ENCODE results near the gene CCDC117.
A peak's percentile ranks its signal among the peaks of the same experiment; 100 is the strongest.

Gene CCDC117

DNA sequence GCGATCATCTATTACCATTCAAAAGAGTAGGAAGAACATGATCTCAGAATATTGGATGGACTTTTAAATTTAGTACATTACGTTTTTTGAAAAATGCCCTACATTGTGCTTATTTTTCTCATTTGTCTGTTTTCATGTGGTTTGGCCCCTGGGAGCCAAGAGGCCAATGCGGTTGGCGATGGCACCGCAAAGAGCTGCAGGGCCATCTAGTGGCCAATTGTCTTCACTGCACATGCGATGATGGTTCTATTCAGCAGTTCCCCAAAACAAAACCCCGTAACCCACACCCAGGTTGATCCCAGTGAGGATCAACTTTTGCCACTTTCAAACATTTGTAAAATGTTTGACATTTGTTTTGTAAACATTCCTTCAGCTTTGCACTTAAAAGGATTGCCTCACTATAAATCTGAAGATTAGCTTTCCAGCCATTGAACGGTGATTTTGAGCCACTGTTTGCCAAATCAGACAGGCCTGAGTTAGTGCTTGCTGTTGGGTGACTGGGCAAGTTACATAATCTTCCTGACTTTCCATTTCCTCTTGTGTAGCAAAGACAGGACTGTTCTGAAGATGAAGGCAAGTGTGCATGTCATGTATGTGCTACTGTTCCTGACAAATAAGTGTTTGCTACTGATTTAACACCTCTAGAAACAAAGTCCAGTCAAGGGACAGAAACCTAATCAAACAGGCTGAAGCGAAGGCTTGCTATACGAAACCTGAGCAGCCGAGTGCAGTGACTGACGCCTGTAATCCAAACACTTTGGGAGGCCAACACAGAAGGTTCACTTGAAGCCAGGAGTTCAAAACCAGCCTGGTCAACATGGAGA is 57.1 kb downstream of the CCDC117 start:
- peak; percentile 47 to 49 for DNase-seq (ENCODE audit: low read depth in 2 of 2)

DNA sequence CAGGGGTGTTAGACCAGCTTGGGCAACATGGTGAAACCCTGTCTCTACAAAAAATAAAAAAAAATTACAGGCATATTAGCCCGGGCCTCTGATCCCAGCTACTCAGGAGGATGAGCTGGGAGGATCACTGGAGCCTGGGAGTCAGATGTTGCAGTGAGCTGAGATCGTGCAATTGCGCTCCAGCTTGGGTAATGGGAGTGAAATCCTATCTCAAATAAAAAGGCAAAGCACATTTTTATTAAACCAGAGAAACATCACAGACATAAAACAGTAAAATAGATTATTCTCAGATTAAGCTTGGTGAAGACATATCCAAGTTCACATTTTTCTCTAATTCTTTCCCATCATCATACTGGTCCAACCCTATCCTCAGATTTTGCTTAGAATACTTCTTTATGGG is 57.9 kb downstream of the CCDC117 start:
- DNase-seq (ENCODE audit: low read depth in 2 of 2), result no peak

DNA sequence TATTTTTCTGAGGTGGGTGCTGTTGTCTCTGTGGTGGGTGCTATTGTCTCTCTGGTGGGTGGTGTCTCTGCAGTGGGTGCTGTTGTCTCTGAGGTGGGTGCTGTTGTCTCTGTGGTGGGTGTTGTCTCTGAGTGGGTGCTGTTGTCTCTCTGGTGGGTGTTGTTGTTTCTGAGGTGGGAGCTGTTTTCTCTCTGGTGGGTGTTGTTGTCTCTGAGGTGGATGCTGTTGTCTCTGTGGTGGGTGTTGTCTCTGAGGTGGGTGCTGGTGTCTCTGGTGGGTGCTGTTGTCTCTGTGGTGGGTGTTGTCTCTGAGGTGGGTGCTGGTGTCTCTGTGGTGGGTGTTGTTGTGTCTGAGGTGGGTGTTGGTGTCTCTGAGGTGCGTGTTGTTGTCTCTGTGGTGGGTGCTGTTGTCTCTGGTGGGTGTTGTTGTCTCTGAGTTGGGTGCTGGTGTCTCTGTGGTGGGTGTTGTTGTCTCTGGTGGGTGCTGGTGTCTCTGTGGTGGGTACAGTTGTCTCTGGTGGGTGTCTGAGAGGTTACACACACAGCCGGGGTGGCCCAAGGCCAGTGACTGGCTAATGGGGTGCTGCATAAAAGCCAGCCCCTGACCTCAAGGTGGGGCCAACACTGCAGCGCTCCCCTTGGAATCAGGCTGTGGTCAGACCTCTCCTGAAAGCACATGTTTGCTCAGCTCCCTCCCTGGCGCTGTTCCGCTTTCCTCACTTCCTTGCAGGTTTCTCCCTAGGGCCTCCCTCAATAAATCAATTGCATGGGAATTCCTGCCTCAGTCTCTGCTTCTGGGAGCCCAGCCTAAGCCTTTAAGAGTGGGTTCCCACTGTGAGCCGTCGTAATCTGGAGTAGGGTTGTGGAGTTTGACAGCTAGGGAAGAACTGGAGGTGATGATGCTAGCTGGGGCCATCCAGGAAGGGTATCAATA is 58.9 kb downstream of the CCDC117 start:
- no peak for DNase-seq (ENCODE audit: low read depth in 2 of 2)

DNA sequence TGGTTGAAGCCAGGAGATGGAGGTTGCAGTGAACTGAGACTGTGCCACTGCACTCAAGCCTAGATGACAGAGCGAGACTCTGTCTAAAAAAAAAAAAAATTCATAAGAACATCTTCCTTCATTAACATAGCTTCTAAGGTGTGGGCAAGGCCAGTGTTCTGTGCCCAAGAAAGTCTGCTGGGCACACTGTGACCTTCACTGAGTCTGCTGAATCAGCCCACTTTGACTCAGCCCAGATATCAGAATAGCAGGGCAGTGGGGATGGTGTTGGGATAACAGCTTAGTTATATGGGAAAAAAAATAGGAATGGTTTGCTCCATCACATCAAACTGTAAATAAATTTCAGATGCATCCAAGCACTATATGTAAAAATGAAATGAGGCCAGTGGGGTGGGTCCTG is 60.2 kb downstream of the CCDC117 start:
- no peak for DNase-seq (ENCODE audit: low read depth in 2 of 2)

DNA sequence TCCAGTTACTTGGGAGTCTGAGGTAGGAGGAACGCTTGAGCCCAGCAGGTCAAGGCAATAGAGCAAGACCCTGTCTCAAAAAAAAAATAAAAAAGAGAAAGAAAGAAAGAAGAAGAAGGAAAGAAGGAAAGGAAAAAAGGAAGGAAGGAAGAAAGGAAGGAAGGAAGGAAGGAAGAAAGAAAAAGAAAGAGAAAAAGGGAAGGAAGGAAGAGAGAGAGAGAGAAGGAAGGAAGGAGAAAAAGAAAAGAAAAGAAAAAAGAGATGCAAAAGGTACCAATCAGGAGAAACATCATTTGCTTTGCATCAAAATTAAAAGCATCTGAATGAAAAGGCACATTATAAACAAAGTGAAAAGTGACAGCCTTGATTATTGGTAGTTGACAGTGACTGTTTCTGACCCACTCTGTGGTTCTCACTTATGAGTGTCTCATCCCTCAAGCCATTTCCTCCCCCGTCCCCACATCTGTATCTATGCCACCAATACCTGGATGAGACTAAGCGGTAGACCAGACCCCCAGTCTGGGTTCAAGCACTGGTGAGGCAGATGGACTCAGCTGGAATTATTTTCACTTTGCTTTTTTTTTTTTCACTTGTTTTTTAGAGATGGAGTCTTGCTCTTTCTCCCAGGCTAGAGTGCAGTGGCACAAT is 60.9 kb downstream of the CCDC117 start:
- DNase-seq (ENCODE audit: low read depth in 2 of 2), result no peak

DNA sequence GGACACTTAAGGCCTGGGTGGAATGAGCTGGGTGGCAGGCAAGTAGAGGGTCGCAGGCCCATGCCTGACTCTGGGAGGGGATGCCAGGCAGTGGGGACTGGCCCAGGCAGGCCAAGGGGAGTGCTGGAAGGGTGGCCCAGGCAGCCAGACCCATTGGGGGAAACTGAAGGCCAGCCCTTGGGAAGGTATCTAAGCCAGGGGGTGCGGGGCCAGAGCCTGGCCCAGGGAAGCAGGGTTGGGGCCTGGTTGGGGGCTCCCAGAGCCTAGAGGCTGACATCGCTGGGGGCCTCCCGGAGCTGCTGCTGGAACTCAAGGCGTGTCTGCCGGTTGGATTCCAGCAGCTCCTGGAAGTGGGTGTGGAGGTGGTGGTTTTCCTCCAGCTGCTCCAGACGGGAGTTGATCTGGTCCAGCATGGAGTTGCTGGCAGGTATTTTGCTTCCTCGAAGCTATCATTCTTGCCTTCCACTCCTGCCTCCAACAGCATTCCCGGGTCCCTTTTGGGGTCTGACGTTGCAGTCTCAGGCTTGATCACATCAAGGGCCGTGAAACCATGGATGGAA is 63.2 kb downstream of the CCDC117 start:
- DNase-seq (ENCODE audit: low read depth in 2 of 2), result no peak

DNA sequence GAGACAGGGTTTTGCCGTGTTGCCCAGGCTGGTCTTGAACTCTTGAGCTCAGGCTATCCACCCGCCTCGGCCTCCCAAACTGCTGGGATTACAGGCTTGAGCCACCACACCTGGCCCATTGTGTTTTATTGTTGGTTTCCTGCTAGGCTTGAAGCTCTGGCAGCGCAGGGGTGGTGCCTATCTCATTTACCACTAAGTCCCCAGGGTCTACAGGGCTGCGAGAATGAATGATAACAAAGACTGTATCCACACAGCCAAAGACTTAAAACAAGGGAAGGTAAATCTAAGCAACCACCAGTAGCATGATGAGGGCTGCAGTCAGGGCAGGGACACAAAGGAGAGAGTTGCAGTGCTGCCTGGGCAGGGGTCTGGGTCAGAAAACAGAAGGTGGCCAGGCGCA is 65.1 kb downstream of the CCDC117 start:
- no peak for DNase-seq (ENCODE audit: low read depth in 2 of 2)
